Naive thymus-derived CD4-positive, alpha-beta T cell (primary cell): Measurements from ENCODE around the gene LYST. TPM values are rescaled to one million over a fixed set of nuclear protein-coding genes. Genes with fewer than 3 reads are reported as not detected.
A peak's percentile ranks its signal among the peaks of the same experiment; 100 is the strongest.

Experiments used
- ATAC-seq: fragments of 150-1000 bp; cut with Tn5 transposase; 2 replicates; pipeline ENCODE4 v1.10.0; 2021; ENCODE audit warnings: mild to moderate bottlenecking, moderate library complexity
- CTCF ChIA-PET: fragments of 350-600 bp; sonication (Branson Sonifier 250); formaldehyde crosslinking; loops from one replicate; lab custom pipeline; 2021; ENCODE audit warnings: antibody characterized with exemption; lab: Charles Lee
- POLR2A ChIA-PET: fragments of 350-600 bp; sonication (Branson Sonifier 250); formaldehyde crosslinking; loops from one replicate; lab custom pipeline; 2021; ENCODE audit warnings: antibody characterized with exemption, inconsistent platforms; lab: Charles Lee
- DNase-seq, 9 donors: peaks; one replicate each; pipeline versions ENCODE4 v3.0.0 to v3.0.0-alpha.2; 2020 to 2022; ENCODE audit warnings: mixed read lengths in 1 of 9
- H3K27ac ChIP-seq: one replicate; pipeline ENCODE4 v1.7.0; 2013; ENCODE audit warnings: mild to moderate bottlenecking, low read depth, low read length, moderate library complexity
- H3K27me3 ChIP-seq, 2 donors: one replicate each; pipeline ENCODE4 v1.7.0; 2013; ENCODE audit warnings: low read length in 2 of 2, mild to moderate bottlenecking in 2 of 2, moderate library complexity in 2 of 2; ENCODE audit not compliant: control insufficient read depth in 2 of 2, insufficient read depth in 2 of 2
- H3K36me3 ChIP-seq, 3 experiments: 1 replicate in 2 of 3; 2 replicates in 1 of 3; pipeline ENCODE4 v1.7.0; 2013; ENCODE audit warnings: low read length in 3 of 3, mild to moderate bottlenecking in 3 of 3, moderate library complexity in 1 of 3; ENCODE audit not compliant: insufficient read depth in 3 of 3, control insufficient read depth in 2 of 3
- H3K4me1 ChIP-seq, 2 donors: one replicate each; pipeline ENCODE4 v1.7.0; 2013; ENCODE audit warnings: low read length in 2 of 2, mild to moderate bottlenecking in 2 of 2, moderate library complexity in 1 of 2; ENCODE audit not compliant: control insufficient read depth in 2 of 2, insufficient read depth in 2 of 2
- H3K4me3 ChIP-seq: 2 replicates; pipeline ENCODE4 v1.7.0; 2013; ENCODE audit warnings: mild to moderate bottlenecking, low read length
- H3K9me3 ChIP-seq, 3 experiments: 1 replicate in 2 of 3; 2 replicates in 1 of 3; pipeline ENCODE4 v1.7.0; 2013; ENCODE audit warnings: low read length in 3 of 3; ENCODE audit not compliant: control insufficient read depth in 2 of 3
- H3K27ac Mint-ChIP-seq, 9 donors: one replicate each; pipeline ENCODE4 v1.8.0; 2020 to 2022; ENCODE audit warnings: mixed read lengths in 9 of 9, mild to moderate bottlenecking in 8 of 9, moderate library complexity in 5 of 9, inconsistent platforms in 2 of 9
- H3K27me3 Mint-ChIP-seq, 5 donors: one replicate each; pipeline ENCODE4 v1.8.0; 2021 to 2022; ENCODE audit warnings: mixed read lengths in 5 of 5, mild to moderate bottlenecking in 1 of 5
- H3K36me3 Mint-ChIP-seq, 5 donors: one replicate each; pipeline ENCODE4 v1.8.0; 2020 to 2022; ENCODE audit warnings: mixed read lengths in 5 of 5, mild to moderate bottlenecking in 3 of 5, inconsistent platforms in 1 of 5
- H3K4me1 Mint-ChIP-seq, 7 donors: one replicate each; pipeline ENCODE4 v1.8.0; 2020 to 2022; ENCODE audit warnings: mixed read lengths in 7 of 7, mild to moderate bottlenecking in 3 of 7, inconsistent platforms in 1 of 7
- H3K4me3 Mint-ChIP-seq, 10 donors: one replicate each; pipeline ENCODE4 v1.8.0; 2020 to 2022; ENCODE audit warnings: mild to moderate bottlenecking in 10 of 10, mixed read lengths in 10 of 10, moderate library complexity in 6 of 10, inconsistent platforms in 2 of 10
- H3K9me3 Mint-ChIP-seq, 11 donors: one replicate each; pipeline ENCODE4 v1.8.0; 2020 to 2022; ENCODE audit warnings: mixed read lengths in 11 of 11, mild to moderate bottlenecking in 4 of 11, inconsistent platforms in 1 of 11, moderate library complexity in 1 of 11
- intact Hi-C, 2 donors: fragments of 100-400 bp; cut with micrococcal nuclease; formaldehyde crosslinking; loops; one replicate each; pipeline ENCODE4 v1.15.1; 2023
- polyA plus RNA-seq, 2 donors: library from polyadenylated mRNA; unstranded; fragments of 300-500 nt; fragmentation: Illumina TruSeq; gene quantifications; one replicate each; pipeline ENCODE4 v1.2.3, GENCODE V29; 2021
- total RNA-seq, 6 experiments: library from RNA in 5 of 6; stranded (reverse) in 5 of 6; gene quantifications; 1 replicate in 5 of 6; 2 replicates in 1 of 6; pipeline ENCODE4 v1.2.3 and lab custom pipeline; 2021 to 2026

LYST gene
- total and polyA plus RNA-seq, 7 experiments from 2014 or later: 5.7 to 98.1 (median 27.8) TPM

GRCh38 chr1:235702412-235702811, 164.3 kb downstream of the LYST start:
- H3K27me3 Mint-ChIP-seq: no peaks in the 10 kb centered on the region
- no peak overlapping the region for H3K4me3 ChIP-seq
- H3K4me3 Mint-ChIP-seq: no peak overlapping the region
- ATAC-seq (no peak), DNase-seq (no peak)
- no peaks in the 10 kb centered on the region for H3K9me3 ChIP-seq
- H3K36me3 Mint-ChIP-seq: peaks cover 23 to 68% (median 54%) of the 10 kb centered on the region in 5 donors
- H3K27ac Mint-ChIP-seq: no peak overlapping the region
- H3K36me3 ChIP-seq: peaks cover 2 to 21% (median 19%) of the 10 kb centered on the region in 3 experiments
- H3K9me3 Mint-ChIP-seq: no peaks in the 10 kb centered on the region
- ChIA-PET POLR2A (no interaction called here), CTCF (no interaction called here)
- H3K27me3 ChIP-seq: no peaks in the 10 kb centered on the region
- peaks cover 0 to 17% (median 0%) of the 10 kb centered on the region in 7 donors for H3K4me1 Mint-ChIP-seq
- H3K27ac ChIP-seq: no peak overlapping the region
- no peaks in the 10 kb centered on the region for H3K4me1 ChIP-seq
- intact Hi-C loops: no loop called here

GRCh38 chr1:235697508-235697907, 169.2 kb downstream of the LYST start:
- intact Hi-C loops: loop anchor here in 1 of 2 donors (10.0 kb wide), 1 partner anchor 57 kb away; no protein-coding TSS in a partner anchor

GRCh38 chr1:235689356-235689755, 177.3 kb downstream of the LYST start:
- no peak overlapping the region for H3K4me3 Mint-ChIP-seq
- H3K36me3 Mint-ChIP-seq: peaks cover 16 to 69% (median 34%) of the 10 kb centered on the region in 5 donors
- peaks cover 0 to 3% (median 0%) of the 10 kb centered on the region in 7 donors for H3K4me1 Mint-ChIP-seq

More at GRCh38 chr1:235697508-235697907, 169.2 kb downstream of the LYST start:
- Histone ChIP-seq H3K4me1 (no peaks in the 10 kb centered on the region), H3K9me3 (no peaks in the 10 kb centered on the region), H3K27me3 (no peaks in the 10 kb centered on the region), H3K4me3 (no peak overlapping the region), H3K27ac (no peak overlapping the region), H3K36me3 (peaks cover 0 to 30% (median 17%) of the 10 kb centered on the region in 3 experiments)
- POLR2A ChIA-PET: no interaction called here
- CTCF ChIA-PET: no interaction called here
- ATAC-seq (peak; percentile 69), DNase-seq (no peak)
- peaks cover 0 to 17% (median 0%) of the 10 kb centered on the region in 7 donors for H3K4me1 Mint-ChIP-seq
- peak overlapping the region in 1 of 9 donors; percentile 1 for H3K27ac Mint-ChIP-seq
- H3K27me3 Mint-ChIP-seq: no peaks in the 10 kb centered on the region
- H3K36me3 Mint-ChIP-seq: peaks cover 31 to 80% (median 56%) of the 10 kb centered on the region in 5 donors
- H3K4me3 Mint-ChIP-seq: peak overlapping the region in 1 of 10 donors; percentile 1
- H3K9me3 Mint-ChIP-seq: no peaks in the 10 kb centered on the region

GRCh38 chr1:235688096-235688495, 178.6 kb downstream of the LYST start:
- H3K27ac Mint-ChIP-seq: no peak overlapping the region
- H3K36me3 ChIP-seq: peaks cover 0 to 13% (median 0%) of the 10 kb centered on the region in 3 experiments
- CTCF ChIA-PET: interaction anchor here (0.6 kb wide), 1 partner anchor 92 kb away, joined by 3 read pairs; no protein-coding TSS in a partner anchor

More at GRCh38 chr1:235689356-235689755, 177.3 kb downstream of the LYST start:
- intact Hi-C loops: no loop called here
- no peak overlapping the region for H3K4me3 ChIP-seq
- no peaks in the 10 kb centered on the region for H3K27me3 Mint-ChIP-seq
- no peaks in the 10 kb centered on the region for H3K27me3 ChIP-seq
- H3K27ac ChIP-seq: no peak overlapping the region
- ATAC-seq: no peak
- CTCF ChIA-PET: no interaction called here
- no peaks in the 10 kb centered on the region for H3K9me3 ChIP-seq
- H3K36me3 ChIP-seq: peaks cover 0 to 9% (median 0%) of the 10 kb centered on the region in 3 experiments
- H3K9me3 Mint-ChIP-seq: no peaks in the 10 kb centered on the region
- no peaks in the 10 kb centered on the region for H3K4me1 ChIP-seq
- POLR2A ChIA-PET: no interaction called here
- H3K27ac Mint-ChIP-seq: no peak overlapping the region
- DNase-seq: no peak

GRCh38 chr1:235683653-235684052, 183.1 kb downstream of the LYST start:
- Mint-ChIP-seq H3K4me3 (no peak overlapping the region), H3K27me3 (no peaks in the 10 kb centered on the region), H3K27ac (no peak overlapping the region), H3K4me1 (peaks cover 0 to 3% (median 0%) of the 10 kb centered on the region in 7 donors), H3K36me3 (peaks cover 18 to 85% (median 65%) of the 10 kb centered on the region in 5 donors), H3K9me3 (peaks cover 0 to 4% (median 0%) of the 10 kb centered on the region in 11 donors)
- H3K9me3 ChIP-seq: no peaks in the 10 kb centered on the region
- intact Hi-C loops: no loop called here
- H3K27ac ChIP-seq: no peak overlapping the region
- ATAC-seq: no peak
- no peak for DNase-seq
- no peaks in the 10 kb centered on the region for H3K27me3 ChIP-seq
- no peaks in the 10 kb centered on the region for H3K4me1 ChIP-seq
- peaks cover 0 to 8% (median 0%) of the 10 kb centered on the region in 3 experiments for H3K36me3 ChIP-seq
- no peak overlapping the region for H3K4me3 ChIP-seq
- CTCF ChIA-PET: no interaction called here
- POLR2A ChIA-PET: no interaction called here

More at GRCh38 chr1:235688096-235688495, 178.6 kb downstream of the LYST start:
- Mint-ChIP-seq H3K36me3 (peaks cover 13 to 71% (median 33%) of the 10 kb centered on the region in 5 donors), H3K4me1 (peaks cover 0 to 3% (median 0%) of the 10 kb centered on the region in 7 donors), H3K9me3 (no peaks in the 10 kb centered on the region), H3K4me3 (no peak overlapping the region), H3K27me3 (no peaks in the 10 kb centered on the region)
- Histone ChIP-seq H3K27me3 (no peaks in the 10 kb centered on the region), H3K4me3 (no peak overlapping the region), H3K9me3 (no peaks in the 10 kb centered on the region), H3K4me1 (no peaks in the 10 kb centered on the region), H3K27ac (no peak overlapping the region)
- POLR2A ChIA-PET: no interaction called here
- intact Hi-C loops: no loop called here
- ATAC-seq: no peak
- DNase-seq: no peak

- Mint-ChIP-seq H3K36me3 (peaks cover 18 to 76% (median 61%) of the 10 kb centered on the region in 5 donors), H3K4me3 (no peak overlapping the region), H3K27ac (no peak overlapping the region), H3K9me3 (peaks cover 0 to 4% (median 0%) of the 10 kb centered on the region in 11 donors), H3K4me1 (peaks cover 0 to 3% (median 0%) of the 10 kb centered on the region in 7 donors), H3K27me3 (no peaks in the 10 kb centered on the region)
- POLR2A ChIA-PET: no interaction called here
- Histone ChIP-seq H3K27ac (no peak overlapping the region), H3K36me3 (peaks cover 0 to 12% (median 0%) of the 10 kb centered on the region in 3 experiments), H3K27me3 (no peaks in the 10 kb centered on the region), H3K4me1 (no peaks in the 10 kb centered on the region), H3K9me3 (no peaks in the 10 kb centered on the region), H3K4me3 (no peak overlapping the region)
- ATAC-seq (no peak), DNase-seq (no peak)
- intact Hi-C loops: no loop called here
- CTCF ChIA-PET: no interaction called here
Measured at GRCh38 chr1:235682216-235682615, 184.5 kb downstream of the LYST start.

- ATAC-seq: no peak
- Histone ChIP-seq H3K9me3 (peaks cover 0 to 18% (median 0%) of the 10 kb centered on the region in 3 experiments), H3K36me3 (peaks cover 0 to 36% (median 9%) of the 10 kb centered on the region in 3 experiments), H3K27me3 (no peaks in the 10 kb centered on the region), H3K4me3 (no peak overlapping the region), H3K4me1 (no peaks in the 10 kb centered on the region), H3K27ac (no peak overlapping the region)
- Mint-ChIP-seq H3K27me3 (no peaks in the 10 kb centered on the region), H3K4me1 (peaks cover 0 to 5% (median 0%) of the 10 kb centered on the region in 7 donors), H3K27ac (no peak overlapping the region), H3K36me3 (peaks cover 31 to 78% (median 77%) of the 10 kb centered on the region in 5 donors), H3K9me3 (peaks cover 6 to 28% (median 17%) of the 10 kb centered on the region in 11 donors), H3K4me3 (no peak overlapping the region)
- POLR2A ChIA-PET: no interaction called here
- intact Hi-C loops: no loop called here
- CTCF ChIA-PET: no interaction called here
- DNase-seq: no peak
Measured at GRCh38 chr1:235679644-235680043, 187.1 kb downstream of the LYST start.
